BJ (cell line): ENCODE data around the gene SHISA4. TPM values are rescaled to one million over a fixed set of nuclear protein-coding genes. Genes with fewer than 3 reads are reported as not detected.
"Not testable (repeated sequence)": the region's sequence is repeated elsewhere in the genome, so short reads cannot be mapped to it uniquely, and the experiment has no call there.

Experiments
- CTCF ChIA-PET: fragments of 350-600 bp; formaldehyde crosslinking; extraction: SDS; loops from one replicate; lab custom pipeline; 2021; ENCODE audit warnings: antibody characterized with exemption, inconsistent platforms; lab: Yijun Ruan, JAX
- POLR2A ChIA-PET: fragments of 300-600 bp; sonication (Branson Sonifier 250); formaldehyde crosslinking; extraction: SDS; loops from one replicate; lab custom pipeline; 2021; ENCODE audit warnings: antibody characterized with exemption; lab: Charles Lee
- DNase-seq: peaks from one replicate; pipeline ENCODE4 v3.0.0-alpha.2; 2011; ENCODE audit warnings: low read depth
- H3K27me3 ChIP-seq: 2 replicates; pipeline ENCODE4 v1.6.0; 2011; ENCODE audit warnings: low read length; ENCODE audit not compliant: control insufficient read depth, insufficient read depth
- H3K36me3 ChIP-seq: 2 replicates; pipeline ENCODE4 v1.5.1; 2011; ENCODE audit warnings: low read length; ENCODE audit not compliant: control insufficient read depth, insufficient read depth
- H3K4me3 ChIP-seq: 2 replicates; pipeline ENCODE4 v1.5.1; 2011; ENCODE audit warnings: low read depth, mild to moderate bottlenecking, control low read depth, low read length
- polyA plus RNA-seq: library from polyadenylated mRNA; depleted of rRNA; stranded (reverse); fragments of >200 nt; gene quantifications from 2 replicates; pipeline ENCODE4 v1.2.3, GENCODE V29; 2011
- TF ChIP-seq, protein P1 (sequence below): IDR thresholded peaks from 2 replicates; pipeline ENCODE4 v1.5.1; 2011; ENCODE audit warnings: low read depth, mild to moderate bottlenecking, control low read depth, inconsistent platforms, low read length, moderate library complexity; ENCODE audit not compliant: insufficient read depth

The SHISA4 gene
- polyA plus RNA-seq, 1 experiment = 72.6 TPM

DNA sequence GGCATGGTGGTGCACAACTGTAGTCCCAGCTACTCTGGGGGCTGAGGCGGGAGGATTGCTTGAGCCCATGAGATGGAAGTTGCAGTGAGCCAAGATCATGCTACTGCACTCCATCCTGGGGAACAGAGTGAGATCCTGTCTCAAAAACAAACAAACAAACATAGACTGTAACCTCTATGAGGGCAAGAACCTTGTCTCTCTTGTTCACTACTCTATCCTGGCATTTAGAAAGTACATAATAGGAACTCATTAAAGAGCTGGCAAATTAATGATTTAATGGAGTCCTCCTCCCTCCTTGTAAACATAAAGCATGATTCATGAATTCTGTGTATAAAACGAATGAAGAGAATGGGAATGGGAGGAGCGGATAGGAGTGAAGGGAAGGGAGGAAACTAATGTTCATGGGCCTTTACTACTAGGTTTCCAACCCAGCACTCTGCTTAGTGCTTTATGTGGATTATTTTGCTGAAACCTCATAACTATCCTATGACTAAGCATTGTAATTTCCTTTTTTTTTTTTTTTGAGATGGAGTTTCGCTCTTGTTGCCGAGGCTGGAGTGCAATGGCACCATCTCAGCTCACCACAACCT, 49.0 kb downstream of the SHISA4 start:
- peak; percentile 83 for DNase-seq
- TF ChIP-seq, protein P1, sequence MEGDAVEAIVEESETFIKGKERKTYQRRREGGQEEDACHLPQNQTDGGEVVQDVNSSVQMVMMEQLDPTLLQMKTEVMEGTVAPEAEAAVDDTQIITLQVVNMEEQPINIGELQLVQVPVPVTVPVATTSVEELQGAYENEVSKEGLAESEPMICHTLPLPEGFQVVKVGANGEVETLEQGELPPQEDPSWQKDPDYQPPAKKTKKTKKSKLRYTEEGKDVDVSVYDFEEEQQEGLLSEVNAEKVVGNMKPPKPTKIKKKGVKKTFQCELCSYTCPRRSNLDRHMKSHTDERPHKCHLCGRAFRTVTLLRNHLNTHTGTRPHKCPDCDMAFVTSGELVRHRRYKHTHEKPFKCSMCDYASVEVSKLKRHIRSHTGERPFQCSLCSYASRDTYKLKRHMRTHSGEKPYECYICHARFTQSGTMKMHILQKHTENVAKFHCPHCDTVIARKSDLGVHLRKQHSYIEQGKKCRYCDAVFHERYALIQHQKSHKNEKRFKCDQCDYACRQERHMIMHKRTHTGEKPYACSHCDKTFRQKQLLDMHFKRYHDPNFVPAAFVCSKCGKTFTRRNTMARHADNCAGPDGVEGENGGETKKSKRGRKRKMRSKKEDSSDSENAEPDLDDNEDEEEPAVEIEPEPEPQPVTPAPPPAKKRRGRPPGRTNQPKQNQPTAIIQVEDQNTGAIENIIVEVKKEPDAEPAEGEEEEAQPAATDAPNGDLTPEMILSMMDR = no peak
- H3K27me3 ChIP-seq = no peaks in the 10 kb centered on the region
- ChIA-PET CTCF (interaction anchor here (0.7 to 2.6 kb wide), 3 partner anchors 18 to 428 kb away, joined by 3 to 11 read pairs (median 4); partner anchors contain the start of gene TIMM17A), POLR2A (interaction anchor here (0.6 kb wide), 1 partner anchor 44 kb away, joined by 4 read pairs; no protein-coding TSS in a partner anchor)
- no peaks in the 10 kb centered on the region for H3K36me3 ChIP-seq
- no peak overlapping the region for H3K4me3 ChIP-seq

DNA sequence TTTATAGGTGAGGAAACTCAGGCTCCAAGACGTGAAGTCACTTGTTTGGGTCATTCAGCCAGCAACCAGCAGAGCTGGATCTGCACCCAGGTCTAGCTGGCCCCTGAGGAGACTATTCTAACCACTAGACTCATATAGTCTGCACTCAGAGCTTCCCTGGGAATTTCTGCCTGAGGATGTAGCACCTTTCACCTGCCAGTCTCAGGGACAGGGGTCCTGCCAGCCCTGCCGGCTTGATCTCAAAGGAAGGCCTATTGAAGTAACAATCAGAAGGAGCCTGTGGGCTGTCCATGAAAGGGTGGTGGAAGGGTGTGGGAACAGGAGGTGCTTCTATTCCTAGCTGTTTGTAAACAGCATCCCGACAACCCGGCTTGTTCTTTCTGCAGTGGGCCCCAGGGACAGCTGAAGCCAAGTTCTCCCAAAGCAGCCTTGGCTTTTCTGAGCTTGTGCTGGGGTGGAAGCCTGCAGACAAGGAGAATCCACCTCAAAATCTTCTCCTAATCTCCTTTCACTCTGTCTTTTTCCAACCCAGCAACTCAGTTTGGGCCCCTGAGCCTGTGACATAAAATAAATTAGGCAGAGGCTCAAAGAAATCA, 49.8 kb downstream of the SHISA4 start:
- Histone ChIP-seq H3K27me3 (no peaks in the 10 kb centered on the region), H3K4me3 (no peak overlapping the region), H3K36me3 (no peaks in the 10 kb centered on the region)
- ChIA-PET POLR2A (no interaction called here), CTCF (interaction anchor here (1.2 to 2.6 kb wide), 3 partner anchors 31 to 429 kb away, joined by 3 to 11 read pairs (median 4); no protein-coding TSS in a partner anchor)
- no peak for DNase-seq
- TF ChIP-seq, protein P1 = no peak

DNA sequence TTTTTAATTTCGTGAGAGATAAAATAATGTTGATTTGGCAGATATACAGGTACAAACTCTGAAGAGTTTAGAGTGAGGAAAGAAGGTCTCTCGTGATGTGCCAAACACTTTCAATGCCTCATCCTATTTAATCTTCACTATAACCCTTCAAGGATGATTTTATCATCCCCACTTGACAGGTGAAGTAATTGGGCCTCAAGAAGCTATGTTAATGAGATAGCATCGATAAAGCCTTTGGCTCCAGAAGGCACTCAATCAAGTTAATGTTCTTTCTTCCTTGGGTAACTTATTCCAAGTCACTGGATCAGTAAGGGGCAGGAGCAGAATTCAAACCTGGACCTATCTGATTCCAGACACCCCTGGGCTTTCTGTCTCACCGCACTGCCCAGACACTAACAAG, 50.5 kb downstream of the SHISA4 start:
- CTCF ChIA-PET = interaction anchor here (1.2 to 2.6 kb wide), 2 partner anchors 32 to 43 kb away, joined by 3 to 11 read pairs; no protein-coding TSS in a partner anchor

DNA sequence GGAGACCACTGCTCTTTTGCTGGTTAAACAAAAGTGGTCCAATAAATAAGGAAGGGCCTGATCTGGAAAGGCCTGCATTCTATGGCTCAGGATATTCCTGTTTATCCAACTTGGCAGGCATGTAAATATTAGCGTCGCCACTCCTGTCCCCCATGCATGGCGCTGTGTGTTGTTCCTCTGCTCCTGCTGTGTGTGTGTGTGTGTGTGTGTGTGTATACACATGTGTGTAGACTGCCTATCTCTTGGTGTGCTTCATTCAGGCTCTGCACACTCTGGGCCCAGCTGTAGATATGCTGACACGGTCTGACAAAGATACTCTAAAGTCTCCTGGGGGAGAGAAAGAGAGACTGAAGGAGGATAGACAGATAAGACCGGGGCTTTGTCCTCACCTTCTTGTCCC, 50.9 kb downstream of the SHISA4 start:
- H3K36me3 ChIP-seq = no peaks in the 10 kb centered on the region
- CTCF ChIA-PET = interaction anchor here (2.6 kb wide), 1 partner anchor 44 kb away, joined by 11 read pairs; no protein-coding TSS in a partner anchor

More for the DNA sequence above, 50.5 kb downstream of the SHISA4 start:
- no peak overlapping the region for H3K4me3 ChIP-seq
- POLR2A ChIA-PET = no interaction called here
- no peaks in the 10 kb centered on the region for H3K36me3 ChIP-seq
- DNase-seq = no peak
- TF ChIP-seq, protein P1 = no peak
- H3K27me3 ChIP-seq = no peaks in the 10 kb centered on the region

DNA sequence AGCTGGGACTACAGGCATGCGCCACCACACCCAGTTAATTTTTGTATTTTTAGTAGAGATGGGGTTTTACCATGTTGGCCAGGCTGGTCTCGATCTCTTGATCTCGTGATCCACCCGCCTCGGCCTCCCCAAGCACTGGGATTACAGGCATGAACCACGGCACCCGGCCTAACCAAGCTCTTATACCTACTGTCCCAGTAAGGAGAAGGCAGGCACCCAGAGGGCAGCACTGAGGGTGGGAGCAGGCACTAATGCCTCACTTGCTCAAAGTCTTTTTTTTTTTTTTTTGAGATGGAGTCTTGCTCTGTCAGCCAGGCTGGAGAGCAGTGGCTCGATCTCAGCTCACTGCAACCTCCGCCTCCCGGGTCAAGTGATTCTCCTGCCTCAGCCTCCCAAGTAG, 51.6 kb downstream of the SHISA4 start:
- DNase-seq, POLR2A ChIA-PET, H3K27me3 ChIP-seq, H3K36me3 ChIP-seq, H3K4me3 ChIP-seq: not testable (repeated sequence)
- CTCF ChIA-PET = interaction anchor here (0.6 to 1.8 kb wide), 3 partner anchors 12 to 66 kb away, joined by 4 to 5 read pairs (median 5); no protein-coding TSS in a partner anchor

More for the DNA sequence above, 50.9 kb downstream of the SHISA4 start:
- POLR2A ChIA-PET = no interaction called here
- no peak for DNase-seq
- TF ChIP-seq, protein P1 = no peak
- H3K4me3 ChIP-seq = no peak overlapping the region
- H3K27me3 ChIP-seq = no peaks in the 10 kb centered on the region
